Body of pancreas (tissue), 4 donors: ENCODE results near the gene KRTDAP. TPM values are rescaled to one million over a fixed set of nuclear protein-coding genes. Genes with fewer than 3 reads are reported as not detected.

Experiments used
- ATAC-seq: fragments of 150-250 bp; one replicate; pipeline ENCODE4 v1.9.1; 2016
- DNase-seq, 4 donors: peaks; one replicate each; pipeline ENCODE4 v3.0.0-alpha.2; 2019
- H3K27ac ChIP-seq, 4 donors: fragments of 200-600 bp; sonication (generic); 1 replicate in 3 of 4; 2 replicates in 1 of 4; pipeline versions ENCODE4 v1.5.1 to v1.6.1; 2016 to 2019; ENCODE audit warnings: mild to moderate bottlenecking in 1 of 4, mixed read lengths in 1 of 4, moderate library complexity in 1 of 4
- H3K27me3 ChIP-seq, 2 donors: fragments of 200-600 bp; sonication (generic); one replicate each; pipeline ENCODE4 v1.6.0; 2016; ENCODE audit warnings: mild to moderate bottlenecking in 1 of 2
- H3K36me3 ChIP-seq, 2 donors: fragments of 200-600 bp; sonication (generic); replicated peaks in 1 of 2; 2 replicates each; pipeline ENCODE4 v1.5.1; 2016; ENCODE audit warnings: low read depth in 2 of 2; ENCODE audit not compliant: insufficient read depth in 1 of 2
- H3K4me1 ChIP-seq: fragments of 200-600 bp; sonication (generic); one replicate; pipeline ENCODE4 v1.6.0; 2016
- H3K4me3 ChIP-seq, 2 donors: fragments of 200-600 bp; sonication (generic); 1 replicate in 1 of 2; 2 replicates in 1 of 2; pipeline ENCODE4 v1.5.1; 2016 to 2019
- H3K9me3 ChIP-seq, 3 donors: fragments of 200-600 bp; sonication (generic); 1 replicate in 2 of 3; 2 replicates in 1 of 3; pipeline ENCODE4 v1.5.1; 2016
- POLR2A ChIP-seq, 3 donors: fragments of 450-650 bp; IDR thresholded peaks; one replicate each; pipeline ENCODE4 v1.6.1; 2016; ENCODE audit warnings: antibody characterized with exemption in 3 of 3, mild to moderate bottlenecking in 2 of 3
- whole genome bisulfite sequencing, 2 donors: methylation state at CpG; one replicate each; pipeline ENCODE4 v1.1.5; 2017; 5-methylcytosine and 5-hydroxymethylcytosine counted together
- intact Hi-C: fragments of 100-400 bp; cut with DNase I; formaldehyde crosslinking; loops from one replicate; pipeline ENCODE4 v1.15.1; 2023
- total RNA-seq, 2 donors: library from RNA; depleted of rRNA; stranded (reverse); fragments of >200 nt; gene quantifications; one replicate each; pipeline ENCODE4 v1.1.0, GENCODE V29; 2016
- TF ChIP-seq, protein P1 (sequence below), 7 experiments: fragments of 450-650 bp in 4 of 7; fragments of 200-600 bp in 3 of 7; sonication (generic) in 3 of 7; IDR thresholded peaks; one replicate each; pipeline ENCODE4 v1.5.1; 2016 to 2019; ENCODE audit warnings: antibody characterized with exemption in 7 of 7

Gene KRTDAP
- total RNA-seq, 2 donors from 2014 or later: not detected

DNA sequence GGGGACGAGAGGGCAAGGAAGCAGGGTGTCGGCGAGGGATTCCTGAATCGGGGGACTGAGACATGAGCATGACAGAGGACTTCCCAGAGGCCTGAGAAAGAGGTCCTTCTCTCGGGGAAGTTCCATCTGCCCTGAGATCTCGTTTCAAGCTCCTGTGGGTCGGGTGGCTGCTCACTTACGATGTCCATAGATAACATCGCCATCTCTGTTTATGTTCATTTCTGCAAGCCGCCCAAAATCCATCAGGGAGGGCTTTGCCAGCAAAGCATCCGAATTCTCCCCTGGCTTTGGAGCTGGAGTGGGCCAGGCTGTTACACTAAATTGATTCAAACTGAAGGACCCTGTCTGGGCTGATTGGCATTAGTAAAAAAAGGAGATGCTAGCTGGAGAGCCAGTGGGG is 17.3 kb upstream of the KRTDAP start:
- H3K27me3 ChIP-seq: no peaks in the 10 kb centered on the region
- WGBS, 2 donors: 81 to 93% methylated on average over 10 to 11 of the region's 11 CpGs

DNA sequence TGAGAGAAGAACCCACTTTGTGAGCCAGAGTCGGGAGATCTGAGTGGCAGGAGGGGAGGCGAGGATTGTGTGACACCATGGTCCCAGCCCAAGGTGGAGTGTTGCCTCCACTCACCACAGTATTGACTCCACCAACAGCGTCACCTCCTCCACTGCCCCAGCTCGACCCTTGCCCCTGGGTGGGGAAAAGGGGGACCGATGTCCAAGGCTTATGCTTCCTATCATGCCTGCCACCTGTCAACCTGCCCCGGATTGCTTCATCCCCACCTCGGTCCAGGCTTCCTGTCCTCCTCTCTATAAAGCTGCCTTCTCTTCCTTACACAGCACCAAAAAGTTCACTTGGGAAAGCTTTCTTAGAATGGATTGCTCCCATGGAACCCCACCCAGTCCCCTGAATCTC is 15.7 kb upstream of the KRTDAP start:
- H3K27me3 ChIP-seq: no peaks in the 10 kb centered on the region
- no peak for DNase-seq
- peaks cover 19% of the 10 kb centered on the region for H3K4me1 ChIP-seq
- intact Hi-C loops: no loop called here
- TF ChIP-seq, protein P1, sequence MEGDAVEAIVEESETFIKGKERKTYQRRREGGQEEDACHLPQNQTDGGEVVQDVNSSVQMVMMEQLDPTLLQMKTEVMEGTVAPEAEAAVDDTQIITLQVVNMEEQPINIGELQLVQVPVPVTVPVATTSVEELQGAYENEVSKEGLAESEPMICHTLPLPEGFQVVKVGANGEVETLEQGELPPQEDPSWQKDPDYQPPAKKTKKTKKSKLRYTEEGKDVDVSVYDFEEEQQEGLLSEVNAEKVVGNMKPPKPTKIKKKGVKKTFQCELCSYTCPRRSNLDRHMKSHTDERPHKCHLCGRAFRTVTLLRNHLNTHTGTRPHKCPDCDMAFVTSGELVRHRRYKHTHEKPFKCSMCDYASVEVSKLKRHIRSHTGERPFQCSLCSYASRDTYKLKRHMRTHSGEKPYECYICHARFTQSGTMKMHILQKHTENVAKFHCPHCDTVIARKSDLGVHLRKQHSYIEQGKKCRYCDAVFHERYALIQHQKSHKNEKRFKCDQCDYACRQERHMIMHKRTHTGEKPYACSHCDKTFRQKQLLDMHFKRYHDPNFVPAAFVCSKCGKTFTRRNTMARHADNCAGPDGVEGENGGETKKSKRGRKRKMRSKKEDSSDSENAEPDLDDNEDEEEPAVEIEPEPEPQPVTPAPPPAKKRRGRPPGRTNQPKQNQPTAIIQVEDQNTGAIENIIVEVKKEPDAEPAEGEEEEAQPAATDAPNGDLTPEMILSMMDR (IDR thresholded peaks at IDR 0.05): no peak
- no peak for TF ChIP-seq POLR2A (IDR thresholded peaks at IDR 0.05)
- peaks cover 0 to 3% of the 10 kb centered on the region in 2 donors for H3K36me3 ChIP-seq
- WGBS, 2 donors: 80 to 87% methylated on average over 7 of the region's 7 CpGs
- H3K9me3 ChIP-seq: no peaks in the 10 kb centered on the region
- H3K27ac ChIP-seq: no peak overlapping the region
- no peak overlapping the region for H3K4me3 ChIP-seq
- no peak for ATAC-seq

More for the DNA sequence above, 17.3 kb upstream of the KRTDAP start:
- DNase-seq (no peak), ATAC-seq (no peak)
- Histone ChIP-seq H3K4me1 (peaks cover 19% of the 10 kb centered on the region), H3K9me3 (no peaks in the 10 kb centered on the region), H3K4me3 (no peak overlapping the region), H3K36me3 (peaks cover 0 to 3% of the 10 kb centered on the region in 2 donors), H3K27ac (no peak overlapping the region)
- TF ChIP-seq, protein P1 (IDR thresholded peaks at IDR 0.05): no peak
- no peak for TF ChIP-seq POLR2A (IDR thresholded peaks at IDR 0.05)
- intact Hi-C loops: no loop called here

DNA sequence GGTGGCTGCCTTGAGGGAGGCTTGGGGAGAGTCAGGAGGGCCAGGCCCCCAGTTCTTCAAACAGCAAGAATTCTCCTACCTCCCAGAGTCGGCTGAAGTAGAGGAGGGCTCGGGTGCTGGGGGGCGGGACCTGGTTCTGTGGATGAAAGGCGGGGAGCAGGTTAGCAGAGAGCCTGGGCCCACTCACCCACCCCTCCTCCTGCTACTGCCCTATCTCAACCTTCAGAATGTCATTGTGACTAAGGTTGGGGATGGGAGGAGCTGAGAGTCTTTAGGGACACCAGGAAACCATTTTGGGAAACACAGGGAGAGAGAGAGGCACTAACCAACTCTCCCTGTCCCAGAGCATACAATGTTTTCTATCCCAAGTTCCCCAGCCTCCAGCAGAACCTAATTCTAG is 12.5 kb upstream of the KRTDAP start:
- no peaks in the 10 kb centered on the region for H3K4me1 ChIP-seq
- H3K36me3 ChIP-seq: peaks cover 4 to 11% of the 10 kb centered on the region in 2 donors
- H3K9me3 ChIP-seq: no peaks in the 10 kb centered on the region
- no peak overlapping the region for H3K27ac ChIP-seq
- WGBS, 2 donors: 85 to 89% methylated on average over 4 of the region's 4 CpGs
- ATAC-seq (no peak), DNase-seq (no peak)
- H3K27me3 ChIP-seq: no peaks in the 10 kb centered on the region
- intact Hi-C loops: no loop called here
- no peak overlapping the region for H3K4me3 ChIP-seq
- TF ChIP-seq, protein P1 (IDR thresholded peaks at IDR 0.05): no peak
- TF ChIP-seq POLR2A (IDR thresholded peaks at IDR 0.05): no peak

DNA sequence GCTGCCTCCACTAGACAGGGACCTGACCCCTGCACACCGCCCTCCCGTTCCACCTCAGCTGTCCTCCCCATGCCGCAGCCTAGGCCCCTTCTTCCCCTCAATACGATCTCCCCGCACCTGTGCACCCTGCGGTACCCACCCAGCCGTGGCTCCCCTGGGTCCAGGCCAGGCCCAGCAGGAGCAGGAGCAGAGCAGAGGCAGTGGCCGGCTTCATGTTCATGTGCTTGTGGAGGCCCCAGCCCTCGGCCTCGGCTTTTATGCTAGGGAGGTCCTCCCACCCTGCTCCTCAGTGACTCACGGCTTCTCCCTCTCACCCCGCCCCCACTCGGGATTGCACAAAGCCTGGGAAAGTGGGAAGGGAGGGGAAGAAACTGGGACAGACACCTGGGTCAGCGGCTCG is 11.4 kb upstream of the KRTDAP start:
- TF ChIP-seq, protein P1 (IDR thresholded peaks at IDR 0.05): no peak
- no peak for ATAC-seq
- no peak overlapping the region for H3K4me3 ChIP-seq
- H3K36me3 ChIP-seq: peaks cover 4 to 11% of the 10 kb centered on the region in 2 donors
- H3K4me1 ChIP-seq: no peaks in the 10 kb centered on the region
- H3K27me3 ChIP-seq: no peaks in the 10 kb centered on the region
- DNase-seq: no peak
- H3K27ac ChIP-seq: no peak overlapping the region
- WGBS, 2 donors: 79 to 95% methylated on average over 14 to 15 of the region's 15 CpGs
- no peaks in the 10 kb centered on the region for H3K9me3 ChIP-seq
- intact Hi-C loops: no loop called here

DNA sequence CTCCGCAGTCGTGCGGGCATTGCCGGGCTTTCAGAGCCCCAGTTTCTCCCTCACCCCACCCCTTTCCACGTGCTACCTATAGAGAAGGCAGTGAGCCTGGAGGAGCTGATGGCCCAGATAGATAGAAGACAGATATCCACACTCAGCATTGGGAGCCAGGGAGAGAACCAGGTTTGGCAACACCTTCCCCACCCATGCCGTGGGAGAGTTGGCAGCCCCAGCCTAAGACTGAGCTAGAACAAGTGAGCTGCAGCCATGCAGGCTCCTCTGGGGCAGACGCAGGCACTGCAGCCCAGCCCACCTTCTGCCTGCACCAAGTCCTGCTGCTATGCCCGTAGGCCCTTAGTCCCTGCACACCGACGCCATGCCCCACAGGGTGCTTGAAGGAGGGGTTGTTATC is 10.3 kb upstream of the KRTDAP start:
- WGBS, 2 donors: 90% methylated on average over 7 to 10 of the region's 10 CpGs
- no peaks in the 10 kb centered on the region for H3K27me3 ChIP-seq
- TF ChIP-seq POLR2A (IDR thresholded peaks at IDR 0.05): no peak
- TF ChIP-seq, protein P1 (IDR thresholded peaks at IDR 0.05): no peak
- peaks cover 4 to 11% of the 10 kb centered on the region in 2 donors for H3K36me3 ChIP-seq
- DNase-seq: no peak
- no peak overlapping the region for H3K4me3 ChIP-seq
- no peak for ATAC-seq
- intact Hi-C loops: no loop called here
- no peaks in the 10 kb centered on the region for H3K9me3 ChIP-seq
- peaks cover under 1% of the 10 kb centered on the region for H3K4me1 ChIP-seq
- H3K27ac ChIP-seq: no peak overlapping the region
